Measurements from ENCODE around the gene SORCS2.

SORCS2 gene

DNA sequence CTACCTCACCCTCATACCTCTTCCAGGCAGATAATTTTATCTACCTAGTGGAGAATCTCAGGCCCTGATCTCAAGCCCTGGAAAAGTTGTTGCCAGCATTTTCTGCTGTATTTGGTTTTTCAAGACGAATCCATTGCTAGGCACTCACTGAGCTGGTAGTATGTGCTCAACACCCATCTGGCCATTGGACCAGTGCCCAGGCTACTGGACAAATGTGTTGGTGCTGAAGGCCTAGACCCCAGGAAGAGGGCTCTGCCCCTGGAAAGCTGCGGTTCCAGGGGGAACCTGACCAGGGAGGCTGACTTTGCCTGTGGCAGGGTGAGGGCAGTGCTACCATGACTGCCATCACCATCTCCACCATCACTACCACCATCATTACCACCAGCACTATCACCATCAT, 170.0 kb downstream of the SORCS2 start:
- in situ Hi-C loops (cut with HindIII; ENCODE audit: low pct_ligation_motif_present, low pct_unique_long_range_greater_than_20kb, low sequenced_read_pairs) = no loop called here
- no peak for DNase-seq

DNA sequence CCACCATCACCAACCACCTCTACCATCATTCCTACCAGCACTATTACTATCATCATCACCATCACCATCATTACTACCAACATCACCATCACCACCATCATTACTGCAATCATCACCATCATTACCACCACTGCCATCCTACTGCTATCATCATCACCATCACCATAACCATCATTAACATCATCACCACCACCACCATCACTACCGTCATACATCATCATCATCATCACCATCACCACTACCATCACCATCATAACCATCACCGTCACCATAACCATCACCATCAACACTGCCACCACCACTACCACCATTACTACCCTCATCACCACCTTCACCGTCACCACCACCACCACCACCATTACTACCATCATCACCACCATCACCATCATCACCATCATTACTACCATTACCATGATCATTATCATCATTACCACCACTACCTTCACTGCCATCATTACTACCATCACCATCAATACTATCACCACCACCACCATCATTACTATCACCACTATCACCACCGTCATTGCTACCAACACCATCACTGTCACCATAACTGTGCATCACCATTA, 170.6 kb downstream of the SORCS2 start:
- DNase-seq = no peak
- in situ Hi-C loops (cut with HindIII; ENCODE audit: low pct_ligation_motif_present, low pct_unique_long_range_greater_than_20kb, low sequenced_read_pairs) = no loop called here

DNA sequence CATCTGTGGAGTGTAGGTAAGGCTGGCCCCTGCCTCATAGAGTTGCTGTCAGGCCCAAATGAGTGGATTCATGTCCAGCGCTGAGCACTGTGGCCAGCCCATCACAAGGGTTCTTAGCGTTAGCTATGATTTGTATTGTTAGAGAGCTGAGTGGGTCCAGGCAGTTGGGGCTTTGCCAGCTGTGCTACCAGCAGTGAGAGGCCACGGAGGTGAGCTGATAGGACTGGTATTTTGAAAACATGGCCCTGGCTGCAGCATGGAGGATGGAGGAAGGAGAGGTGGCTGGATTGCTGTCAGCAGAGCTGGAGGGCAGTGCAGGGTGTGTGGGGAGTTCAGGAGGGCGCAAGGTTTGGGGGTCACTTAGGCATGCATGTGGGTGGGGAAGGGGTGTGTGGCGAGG, 172.6 kb downstream of the SORCS2 start:
- in situ Hi-C loops (cut with HindIII; ENCODE audit: low pct_ligation_motif_present, low pct_unique_long_range_greater_than_20kb, low sequenced_read_pairs) = no loop called here
- DNase-seq = no peak

DNA sequence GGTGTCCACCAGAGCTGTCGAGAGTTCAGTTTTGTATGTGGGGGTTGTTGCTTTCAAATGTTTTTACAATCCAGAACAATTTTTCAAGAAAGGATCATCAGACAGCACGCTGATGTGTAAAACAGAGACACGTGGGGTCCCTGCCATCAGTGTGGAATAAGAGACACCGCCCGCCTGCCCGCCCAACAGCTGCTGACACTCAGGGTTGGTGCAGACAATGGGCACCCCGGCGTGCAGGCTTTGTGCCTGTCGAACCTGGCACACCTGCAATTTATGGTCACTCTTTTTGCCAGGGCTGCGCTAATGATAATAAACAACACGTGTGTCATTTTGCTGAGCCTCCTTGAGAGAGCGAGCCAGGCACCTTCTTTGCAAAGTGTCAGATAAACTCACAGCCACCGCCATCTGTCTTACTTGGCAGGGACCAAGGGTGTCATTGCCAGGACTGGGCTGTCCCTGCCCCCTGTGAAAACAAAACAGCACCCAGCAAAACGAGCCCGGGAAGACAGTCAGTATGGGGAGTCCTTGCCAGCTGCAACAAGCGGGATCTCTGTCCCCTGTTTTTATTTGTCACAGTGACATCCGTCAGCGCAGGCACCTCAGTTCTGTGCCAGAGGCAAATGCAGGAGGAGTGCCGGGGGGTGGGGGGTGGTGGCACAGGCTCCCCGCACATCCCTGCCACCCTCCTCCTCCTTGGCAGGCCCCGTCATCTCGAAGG, 173.3 kb downstream of the SORCS2 start:
- in situ Hi-C loops (cut with HindIII; ENCODE audit: low pct_ligation_motif_present, low pct_unique_long_range_greater_than_20kb, low sequenced_read_pairs) = no loop called here
- no peak for DNase-seq

DNA sequence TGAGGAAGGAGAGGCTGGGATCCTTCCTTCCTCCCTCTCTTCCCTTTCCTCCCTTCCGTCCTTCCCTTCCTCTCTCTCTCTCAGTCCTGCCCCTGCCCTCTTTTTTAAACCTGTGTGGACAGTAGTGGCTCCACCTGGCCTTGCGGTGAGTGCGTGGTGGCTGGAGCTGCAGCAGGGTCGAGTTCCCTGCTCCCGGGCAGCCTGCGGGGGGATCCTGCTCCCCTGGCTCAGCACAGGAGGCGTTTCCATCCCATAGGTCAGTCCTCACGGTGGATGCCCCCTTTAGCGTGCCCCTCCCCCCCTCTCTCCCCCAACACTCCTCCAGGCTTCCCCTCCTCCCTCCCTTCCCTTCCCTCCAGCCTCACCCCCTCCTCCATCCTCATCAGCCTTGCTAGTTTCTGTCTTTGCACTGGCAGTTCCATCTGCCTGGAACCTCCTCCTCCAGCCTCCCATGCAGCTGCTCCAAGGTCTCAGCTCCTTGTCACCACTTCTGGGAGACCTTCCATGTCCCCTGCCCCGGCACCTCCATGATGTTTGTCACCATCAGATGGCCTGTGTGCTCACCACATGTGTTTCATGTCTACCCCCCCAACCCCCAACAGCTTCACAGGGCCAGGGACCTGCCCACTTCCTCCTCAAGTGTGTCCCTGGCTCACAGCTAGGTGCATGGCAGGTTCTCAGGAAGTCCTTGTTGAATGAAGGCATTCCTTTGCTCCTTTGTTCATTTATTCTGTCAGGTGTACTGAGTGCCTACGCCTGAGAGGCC, 174.0 kb downstream of the SORCS2 start:
- in situ Hi-C loops (cut with HindIII; ENCODE audit: low pct_ligation_motif_present, low pct_unique_long_range_greater_than_20kb, low sequenced_read_pairs) = no loop called here
- no peak for DNase-seq

DNA sequence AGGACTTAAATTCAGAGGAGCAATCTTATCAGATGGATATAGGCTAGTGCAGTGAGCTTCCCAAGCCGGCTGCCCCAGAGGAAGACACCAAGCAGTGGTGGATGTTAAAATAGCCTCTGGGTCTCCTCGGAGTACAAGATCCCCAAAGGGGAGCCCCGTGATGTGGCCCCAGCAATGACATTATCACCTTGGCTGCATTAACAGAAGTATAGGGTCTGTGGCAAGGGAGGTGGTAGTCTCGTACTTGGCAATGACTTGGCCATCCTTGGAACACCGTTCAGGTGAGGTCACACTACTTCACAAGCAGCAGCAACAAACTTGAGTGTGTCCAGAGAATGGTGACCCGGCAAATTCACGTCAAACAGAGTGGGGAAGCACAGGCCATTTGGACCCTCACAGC, 174.6 kb downstream of the SORCS2 start:
- no peak for DNase-seq
- in situ Hi-C loops (cut with HindIII; ENCODE audit: low pct_ligation_motif_present, low pct_unique_long_range_greater_than_20kb, low sequenced_read_pairs) = no loop called here

DNA sequence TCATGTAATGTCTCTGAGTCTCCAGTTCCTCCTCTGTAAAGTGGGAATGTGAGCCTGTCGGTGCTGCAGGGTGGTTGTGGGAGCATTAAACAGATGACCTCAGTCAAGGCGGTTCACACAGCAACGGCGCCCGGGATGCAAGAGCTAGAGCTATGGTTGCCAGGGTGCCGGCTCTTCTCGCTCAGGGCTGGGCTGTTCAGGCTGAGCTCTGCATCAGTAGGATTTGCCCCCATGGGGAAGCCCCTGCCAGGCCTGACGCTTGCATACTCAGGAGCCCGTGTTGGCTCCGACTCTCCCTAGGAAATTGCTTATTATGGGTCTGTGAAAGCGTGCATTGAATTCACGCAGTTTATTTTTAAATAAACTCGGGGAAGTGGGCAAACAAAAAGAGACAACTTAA, 175.1 kb downstream of the SORCS2 start:
- DNase-seq = no peak
- in situ Hi-C loops (cut with HindIII; ENCODE audit: low pct_ligation_motif_present, low pct_unique_long_range_greater_than_20kb, low sequenced_read_pairs) = no loop called here

DNA sequence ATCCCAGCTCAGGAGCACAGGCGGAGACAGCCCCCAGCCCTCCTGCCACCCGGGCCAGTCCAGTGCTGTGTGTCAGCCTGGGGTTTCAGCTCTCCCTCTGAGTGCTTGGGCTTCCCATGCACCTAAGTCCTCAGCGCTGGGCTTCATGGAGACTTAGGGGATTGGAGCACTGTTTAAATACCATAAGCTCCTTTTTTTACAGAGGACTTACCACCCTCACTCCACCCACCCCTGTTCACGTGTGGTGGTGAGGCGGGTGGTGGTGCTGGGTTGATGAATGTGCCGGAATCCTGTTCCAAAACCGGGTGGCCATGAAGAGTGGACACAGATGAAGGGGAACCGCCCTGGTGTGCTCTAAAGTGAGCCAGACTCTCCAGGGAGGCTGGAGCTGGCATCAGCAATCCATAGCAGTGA, 175.5 kb downstream of the SORCS2 start:
- in situ Hi-C loops (cut with HindIII; ENCODE audit: low pct_ligation_motif_present, low pct_unique_long_range_greater_than_20kb, low sequenced_read_pairs) = no loop called here
- DNase-seq = no peak

DNA sequence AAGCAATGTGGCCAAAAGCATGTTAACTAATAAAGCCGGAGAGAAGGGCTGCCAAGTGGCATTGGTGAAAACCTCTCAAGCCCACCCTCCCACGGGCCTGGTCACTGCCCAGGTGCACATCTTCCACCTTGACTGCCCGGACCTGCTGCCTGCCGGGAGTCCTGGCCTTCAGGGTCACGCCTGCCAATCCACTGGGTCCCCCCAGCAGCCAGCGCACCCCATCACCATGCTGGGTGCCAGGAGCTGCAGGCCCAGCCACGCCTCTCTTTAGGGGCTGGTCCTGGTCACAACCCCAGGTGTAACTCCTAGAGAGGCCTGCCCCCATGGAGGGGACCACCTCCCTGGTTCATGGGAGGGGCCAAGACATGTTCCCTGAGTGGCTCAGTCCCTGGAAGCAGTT, 176.0 kb downstream of the SORCS2 start:
- no peak for DNase-seq
- in situ Hi-C loops (cut with HindIII; ENCODE audit: low pct_ligation_motif_present, low pct_unique_long_range_greater_than_20kb, low sequenced_read_pairs) = no loop called here

DNA sequence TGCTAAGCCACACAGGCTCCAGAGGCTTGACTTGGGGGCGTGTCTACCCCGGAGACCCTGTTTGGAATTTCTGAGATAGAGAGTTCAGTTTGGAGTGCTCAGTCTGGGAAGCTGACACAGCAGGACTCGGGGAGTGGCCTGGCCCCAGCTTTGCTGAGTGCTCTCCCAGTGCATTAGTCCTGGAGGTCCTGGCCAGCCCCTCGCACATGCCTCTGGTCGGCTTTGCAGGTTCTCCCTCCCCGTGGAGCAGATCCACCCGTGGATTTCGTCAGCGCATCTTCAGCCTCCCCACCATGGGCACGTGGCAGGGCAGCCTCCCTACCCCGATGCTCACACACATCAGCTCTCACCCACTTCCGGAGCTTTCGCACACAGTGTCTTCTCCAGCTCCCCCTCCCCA, 177.2 kb downstream of the SORCS2 start:
- in situ Hi-C loops (cut with HindIII; ENCODE audit: low pct_ligation_motif_present, low pct_unique_long_range_greater_than_20kb, low sequenced_read_pairs) = no loop called here
- no peak for DNase-seq

DNA sequence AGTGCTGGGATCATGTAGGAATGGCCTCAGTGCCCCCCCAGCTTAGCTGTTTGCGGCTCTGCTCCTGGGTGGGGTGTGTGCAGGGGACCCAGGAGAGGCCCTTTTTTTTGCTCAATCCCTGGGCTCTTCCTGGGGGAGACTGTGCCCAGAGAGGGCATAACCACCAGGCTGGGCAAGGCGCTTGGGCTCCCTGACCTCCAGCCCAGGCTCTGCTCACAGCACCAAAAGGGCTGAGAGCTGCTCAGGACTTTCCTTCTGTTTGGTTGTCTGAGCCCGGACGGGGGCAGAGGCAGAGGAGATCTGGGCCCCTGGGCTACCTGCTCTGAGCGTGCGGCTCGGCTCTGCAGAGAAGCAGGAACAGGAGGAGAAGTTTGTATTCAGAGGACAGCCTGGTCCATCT, 177.7 kb downstream of the SORCS2 start:
- DNase-seq = no peak
- in situ Hi-C loops (cut with HindIII; ENCODE audit: low pct_ligation_motif_present, low pct_unique_long_range_greater_than_20kb, low sequenced_read_pairs) = no loop called here

DNA sequence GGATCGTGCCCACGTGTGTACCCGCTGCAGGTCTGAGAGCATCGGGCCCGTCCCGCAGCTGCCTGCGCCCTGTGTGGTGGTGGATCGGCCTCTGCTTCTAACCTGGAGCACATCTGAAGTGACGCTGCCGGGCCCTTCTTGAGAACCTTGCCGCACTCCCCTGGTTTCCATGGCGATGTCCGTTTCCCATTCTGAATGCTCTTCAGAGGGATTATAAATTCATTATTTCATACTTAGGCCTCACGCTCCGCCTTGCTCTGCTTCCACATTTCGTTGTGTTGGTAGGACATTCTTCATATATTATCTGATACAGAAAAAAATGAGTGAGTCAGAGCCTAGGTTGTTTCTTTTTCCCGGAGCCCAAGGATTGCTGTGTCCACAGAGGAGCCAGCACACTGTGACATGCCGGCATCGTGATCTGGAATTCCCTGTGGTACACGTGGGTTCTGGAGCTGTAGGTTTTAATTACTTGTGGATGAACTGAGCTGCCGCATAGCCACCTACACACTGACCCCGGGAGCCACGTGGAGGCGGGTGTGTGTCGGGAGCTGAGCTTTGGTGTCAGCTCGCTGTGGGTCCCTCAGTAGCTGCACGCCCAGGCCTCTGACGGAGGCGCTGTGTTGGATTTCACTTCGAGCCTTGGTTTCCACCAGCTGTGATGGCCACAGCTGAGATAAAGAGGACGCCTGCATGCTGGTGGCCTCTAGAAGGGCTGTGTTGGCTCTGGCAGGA, 179.0 kb downstream of the SORCS2 start:
- in situ Hi-C loops (cut with HindIII; ENCODE audit: low pct_ligation_motif_present, low pct_unique_long_range_greater_than_20kb, low sequenced_read_pairs) = no loop called here
- DNase-seq = no peak

DNA sequence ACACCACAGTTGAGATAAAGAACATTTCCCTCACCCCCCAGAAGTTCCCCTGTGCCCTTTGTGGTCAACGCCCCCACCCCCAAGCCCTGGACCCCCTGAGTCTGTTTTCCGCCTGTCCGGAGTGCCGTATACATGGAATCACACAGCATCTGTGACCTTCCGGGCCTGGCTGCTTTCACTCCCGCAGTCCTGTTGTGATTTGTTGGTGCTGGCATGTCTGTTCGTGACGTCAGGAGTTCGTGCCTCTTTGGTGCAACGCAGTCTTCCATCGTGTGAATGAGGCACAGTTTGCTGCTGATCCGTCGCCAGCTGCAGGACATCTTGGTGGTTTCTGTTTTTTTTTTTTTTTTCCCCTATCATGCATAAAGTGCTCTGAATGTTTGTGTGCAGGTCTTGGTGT, 180.3 kb downstream of the SORCS2 start:
- in situ Hi-C loops (cut with HindIII; ENCODE audit: low pct_ligation_motif_present, low pct_unique_long_range_greater_than_20kb, low sequenced_read_pairs) = no loop called here
- DNase-seq = no peak

DNA sequence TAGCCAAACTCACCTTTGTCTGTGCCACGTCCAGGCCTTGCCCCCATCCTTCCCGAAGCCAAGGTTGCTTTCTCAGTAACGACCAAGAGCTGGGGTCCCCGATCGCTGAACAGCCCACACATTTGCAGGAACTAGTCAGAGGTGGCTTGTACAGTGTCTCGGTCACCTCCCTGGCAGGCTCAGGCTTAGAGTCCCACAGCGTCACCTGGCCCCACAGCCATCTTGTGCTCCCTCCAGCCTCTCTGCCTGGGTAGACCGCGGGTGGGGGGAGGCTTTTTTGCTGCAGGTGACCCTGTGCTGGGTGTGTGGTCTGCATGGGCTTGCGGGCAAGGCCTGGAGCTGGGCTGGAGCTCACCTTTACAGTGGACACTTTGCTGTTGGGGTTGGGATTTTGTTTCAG, 182.2 kb downstream of the SORCS2 start:
- no peak for DNase-seq
- in situ Hi-C loops (cut with HindIII; ENCODE audit: low pct_ligation_motif_present, low pct_unique_long_range_greater_than_20kb, low sequenced_read_pairs) = no loop called here

DNA sequence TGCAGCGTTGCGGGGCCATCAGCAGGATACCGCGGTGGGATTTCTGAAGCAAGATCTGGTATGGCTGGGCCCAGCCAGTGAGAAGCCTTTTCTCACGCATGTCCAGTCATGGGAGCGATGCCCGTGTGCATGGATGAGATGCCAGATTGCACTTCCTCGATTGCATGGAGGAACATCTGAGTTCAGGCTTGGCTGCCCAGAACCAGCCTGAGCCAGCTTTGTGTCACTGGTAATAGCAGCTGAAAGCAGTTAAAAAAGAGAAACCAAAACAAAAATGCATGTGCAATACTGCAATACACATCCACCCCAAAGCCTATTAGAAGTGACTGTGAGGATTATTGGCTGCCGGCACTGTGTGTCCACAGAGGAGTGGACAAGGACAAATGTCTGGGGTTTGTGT, 183.1 kb downstream of the SORCS2 start:
- DNase-seq = no peak
- in situ Hi-C loops (cut with HindIII; ENCODE audit: low pct_ligation_motif_present, low pct_unique_long_range_greater_than_20kb, low sequenced_read_pairs) = no loop called here

DNA sequence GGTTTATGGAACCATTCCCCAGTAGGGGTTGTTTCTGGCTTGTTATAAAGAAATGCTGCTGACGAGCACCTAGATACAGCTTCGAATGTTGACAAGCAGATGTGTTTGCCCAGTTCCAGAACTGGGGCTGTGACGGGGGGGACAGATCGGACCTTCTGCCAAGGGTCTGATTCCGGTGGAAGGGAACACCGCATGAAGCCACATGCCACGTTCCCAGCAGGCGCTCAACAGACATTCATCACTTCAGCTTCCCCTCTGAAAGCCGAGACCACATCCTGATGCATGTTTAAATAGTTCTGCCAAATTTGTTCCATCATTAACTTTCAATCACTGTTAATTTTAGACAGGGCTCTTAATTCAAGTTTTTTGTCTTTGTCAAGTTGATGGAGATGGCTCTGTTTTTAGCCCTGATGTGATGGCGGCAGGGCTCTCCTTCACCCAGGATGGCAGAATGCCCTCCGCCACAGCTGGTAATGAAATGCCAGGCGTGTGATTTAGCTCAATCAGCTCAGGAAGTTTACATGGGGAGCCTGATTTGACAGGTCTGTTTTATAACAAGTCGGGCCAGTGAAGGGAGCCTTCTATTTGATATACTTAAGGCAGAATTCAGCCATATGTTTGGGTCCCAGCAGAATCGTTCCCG, 185.0 kb downstream of the SORCS2 start:
- DNase-seq = no peak
- in situ Hi-C loops (cut with HindIII; ENCODE audit: low pct_ligation_motif_present, low pct_unique_long_range_greater_than_20kb, low sequenced_read_pairs) = no loop called here

DNA sequence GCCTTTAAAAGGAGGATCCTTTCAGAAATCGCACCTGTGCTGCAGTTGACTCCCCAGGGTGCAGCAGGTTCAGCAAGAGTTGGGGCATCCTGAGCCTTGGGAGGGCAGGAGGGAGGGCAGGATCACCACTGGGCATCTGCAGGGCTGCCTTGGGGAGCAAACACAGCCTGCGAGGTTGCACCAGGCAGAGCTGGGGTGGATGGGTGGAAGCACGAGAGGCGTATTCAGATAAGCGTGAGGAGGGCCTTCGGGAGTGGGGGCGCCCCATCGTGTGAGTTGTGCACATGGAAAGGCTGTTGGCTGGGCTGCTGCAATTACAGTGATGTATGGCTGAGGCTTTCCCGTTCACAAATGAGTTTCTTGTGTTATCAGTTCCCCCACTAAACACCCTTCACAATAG, 186.8 kb downstream of the SORCS2 start:
- in situ Hi-C loops (cut with HindIII; ENCODE audit: low pct_ligation_motif_present, low pct_unique_long_range_greater_than_20kb, low sequenced_read_pairs) = no loop called here

DNA sequence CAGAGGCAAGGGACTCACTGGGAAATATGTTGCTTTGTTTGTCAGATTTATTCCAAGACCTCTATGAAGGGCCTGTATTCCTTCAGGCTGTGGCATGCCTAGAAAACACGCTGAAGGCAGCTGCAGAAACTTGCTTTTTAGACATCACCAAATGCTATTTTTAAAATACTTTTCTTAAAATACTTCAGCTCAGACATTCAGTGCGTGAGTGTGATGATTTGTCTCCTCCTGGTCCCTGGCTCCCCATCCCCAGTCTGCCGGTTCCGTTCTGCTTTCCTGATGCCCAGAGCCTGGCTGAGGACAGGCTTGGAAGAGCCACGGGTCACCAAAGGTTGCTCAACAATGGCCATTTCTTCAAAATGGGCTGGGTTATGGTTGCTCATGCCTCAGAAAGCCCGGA, 187.4 kb downstream of the SORCS2 start:
- in situ Hi-C loops (cut with HindIII; ENCODE audit: low pct_ligation_motif_present, low pct_unique_long_range_greater_than_20kb, low sequenced_read_pairs) = no loop called here

More for the DNA sequence above, 186.8 kb downstream of the SORCS2 start:
- DNase-seq = no peak

More for the DNA sequence above, 187.4 kb downstream of the SORCS2 start:
- DNase-seq = no peak

Data from ACHN (cell line).